H9 (cell line): ENCODE measurements around the gene TRIM17. TPM values are rescaled to one million over a fixed set of nuclear protein-coding genes. Genes with fewer than 3 reads are reported as not detected.
A peak's percentile ranks its signal among the peaks of the same experiment; 100 is the strongest.

Experiments used
- DNase-seq: peaks from one replicate; pipeline ENCODE4 v3.0.0-alpha.2; 2017
- H2AFZ ChIP-seq: one replicate; pipeline ENCODE4 v1.6.1; 2013; ENCODE audit warnings: mild to moderate bottlenecking, low read length, control low read depth, moderate library complexity
- H2AK5ac ChIP-seq: 2 replicates; pipeline ENCODE4 v1.6.1; 2013; ENCODE audit warnings: low read length, control low read depth, mixed read lengths; ENCODE audit not compliant: insufficient read length
- H2BK120ac ChIP-seq: one replicate; pipeline ENCODE4 v1.6.1; 2013; ENCODE audit warnings: low read depth, mild to moderate bottlenecking, low read length, control low read depth, inconsistent platforms; ENCODE audit not compliant: poor library complexity, severe bottlenecking
- H2BK12ac ChIP-seq: 2 replicates; pipeline ENCODE4 v1.6.1; 2013; ENCODE audit warnings: low read length, control low read depth, mixed read lengths, low read depth; ENCODE audit not compliant: insufficient read length
- H2BK15ac ChIP-seq: 2 replicates; pipeline ENCODE4 v1.6.1; 2013; ENCODE audit warnings: low read depth, low read length, control low read depth
- H2BK20ac ChIP-seq: one replicate; pipeline ENCODE4 v1.6.1; 2013; ENCODE audit warnings: low read depth, mild to moderate bottlenecking, low read length, control low read depth, inconsistent platforms; ENCODE audit not compliant: poor library complexity, severe bottlenecking
- H2BK5ac ChIP-seq: 2 replicates; pipeline ENCODE4 v1.6.1; 2013; ENCODE audit warnings: low read length, control low read depth, mixed read lengths; ENCODE audit not compliant: insufficient read length
- H3K14ac ChIP-seq: 2 replicates; pipeline ENCODE4 v1.6.1; 2013; ENCODE audit warnings: low read length, control low read depth; ENCODE audit not compliant: insufficient read depth
- H3K18ac ChIP-seq: 2 replicates; pipeline ENCODE4 v1.6.1; 2013; ENCODE audit warnings: low read depth, mild to moderate bottlenecking, mixed read lengths, low read length, control low read depth; ENCODE audit not compliant: insufficient read length
- H3K23ac ChIP-seq: 2 replicates; pipeline ENCODE4 v1.6.1; 2013; ENCODE audit warnings: low read length, control low read depth, mixed read lengths, low read depth; ENCODE audit not compliant: insufficient read length
- H3K23me2 ChIP-seq: 2 replicates; pipeline ENCODE4 v1.6.1; 2013; ENCODE audit warnings: low read depth, mild to moderate bottlenecking, mixed read lengths, low read length, control low read depth; ENCODE audit not compliant: insufficient read length, poor library complexity, severe bottlenecking
- H3K27ac ChIP-seq: 2 replicates; pipeline ENCODE4 v1.5.1; 2013; ENCODE audit warnings: low read length, control low read depth, mixed read lengths, low read depth; ENCODE audit not compliant: insufficient read length
- H3K27me3 ChIP-seq: 2 replicates; pipeline ENCODE4 v1.6.1; 2013; ENCODE audit warnings: low read length, control low read depth, inconsistent platforms; ENCODE audit not compliant: insufficient read depth
- H3K4ac ChIP-seq: 2 replicates; pipeline ENCODE4 v1.6.1; 2013; ENCODE audit warnings: low read depth, mild to moderate bottlenecking, control low read depth, inconsistent platforms, low read length, moderate library complexity
- H3K4me1 ChIP-seq: 2 replicates; pipeline ENCODE4 v1.6.1; 2013; ENCODE audit warnings: low read length, control low read depth, inconsistent platforms; ENCODE audit not compliant: insufficient read depth
- H3K4me2 ChIP-seq: 2 replicates; pipeline ENCODE4 v1.6.1; 2013; ENCODE audit warnings: low read length, control low read depth, mixed read lengths; ENCODE audit not compliant: insufficient read length, insufficient read depth
- H3K56ac ChIP-seq: 2 replicates; pipeline ENCODE4 v1.6.1; 2013; ENCODE audit warnings: low read depth, mild to moderate bottlenecking, mixed read lengths, low read length, control low read depth; ENCODE audit not compliant: insufficient read length
- H3K79me1 ChIP-seq: 2 replicates; pipeline ENCODE4 v1.6.1; 2013; ENCODE audit warnings: low read depth, mild to moderate bottlenecking, moderate library complexity, low read length, control low read depth, inconsistent platforms; ENCODE audit not compliant: insufficient read depth, poor library complexity, severe bottlenecking
- H3K79me2 ChIP-seq: 2 replicates; pipeline ENCODE4 v1.6.1; 2013; ENCODE audit warnings: low read length, control low read depth, inconsistent platforms; ENCODE audit not compliant: insufficient read depth
- H3K9ac ChIP-seq: 2 replicates; pipeline ENCODE4 v1.6.1; 2013; ENCODE audit warnings: low read length, control low read depth, mixed read lengths; ENCODE audit not compliant: insufficient read length; ENCODE audit errors: extremely low read depth
- H3K9me3 ChIP-seq: one replicate; pipeline ENCODE4 v1.6.1; 2013; ENCODE audit warnings: low read depth, low read length, inconsistent platforms; ENCODE audit not compliant: control insufficient read depth
- H3T11ph ChIP-seq: one replicate; pipeline ENCODE4 v1.6.1; 2013; ENCODE audit warnings: mild to moderate bottlenecking, low read length, control low read depth, inconsistent platforms
- H4K20me1 ChIP-seq: one replicate; pipeline ENCODE4 v1.6.1; 2013; ENCODE audit not compliant: control insufficient read depth, insufficient read length, insufficient read depth
- H4K5ac ChIP-seq: 2 replicates; pipeline ENCODE4 v1.6.1; 2013; ENCODE audit warnings: low read depth, mild to moderate bottlenecking, mixed read lengths, low read length, control low read depth; ENCODE audit not compliant: insufficient read length
- H4K8ac ChIP-seq: replicated peaks from 2 replicates; pipeline ENCODE4 v1.6.1; 2013; ENCODE audit warnings: low read length, control low read depth, mixed read lengths, low read depth; ENCODE audit not compliant: insufficient read length
- H4K91ac ChIP-seq: 2 replicates; pipeline ENCODE4 v1.6.1; 2013; ENCODE audit warnings: low read depth, mild to moderate bottlenecking, moderate library complexity, mixed read lengths, low read length, control low read depth; ENCODE audit not compliant: insufficient read length
- H3K27ac Mint-ChIP-seq, 3 experiments: 2 replicates in 2 of 3; 3 replicates in 1 of 3; pipeline ENCODE4 v1.8.0; 2020 to 2021; ENCODE audit warnings: mixed read lengths in 3 of 3, mild to moderate bottlenecking in 1 of 3, moderate library complexity in 1 of 3
- H3K27me3 Mint-ChIP-seq: 2 replicates; pipeline ENCODE4 v1.8.0; 2021; ENCODE audit warnings: low read depth, mild to moderate bottlenecking, moderate library complexity, mixed read lengths
- H3K36me3 Mint-ChIP-seq, 3 experiments: 2 replicates in 2 of 3; 3 replicates in 1 of 3; pipeline ENCODE4 v1.8.0; 2020 to 2021; ENCODE audit warnings: low read depth in 3 of 3, mixed read lengths in 3 of 3; ENCODE audit not compliant: insufficient read depth in 1 of 3
- H3K4me1 Mint-ChIP-seq, 2 experiments: 2 replicates each; pipeline ENCODE4 v1.8.0; 2020; ENCODE audit warnings: mixed read lengths in 2 of 2
- H3K4me3 Mint-ChIP-seq, 2 experiments: 2 replicates in 1 of 2; 3 replicates in 1 of 2; pipeline ENCODE4 v1.8.0; 2020 to 2021; ENCODE audit warnings: mild to moderate bottlenecking in 2 of 2, mixed read lengths in 2 of 2, moderate library complexity in 1 of 2
- H3K9me3 Mint-ChIP-seq, 2 experiments: 2 replicates in 1 of 2; 3 replicates in 1 of 2; pipeline ENCODE4 v1.8.0; 2020; ENCODE audit warnings: mild to moderate bottlenecking in 2 of 2, mixed read lengths in 2 of 2, moderate library complexity in 1 of 2
- CTCF ChIP-seq: fragments of 200-600 bp; sonication (generic); conservative IDR thresholded peaks from 3 replicates; pipeline ENCODE4 v1.8.0; 2021; ENCODE audit warnings: antibody characterized with exemption, mild to moderate bottlenecking
- WGBS: extraction: QIAGEN DNeasy Blood & Tissue Kit; methylation state at CpG from one replicate; pipeline ENCODE4 v1.1.7; 2013; ENCODE audit warnings: missing lambda C conversion rate, low lambda C conversion rate, mixed read lengths; ENCODE audit not compliant: insufficient read length; ENCODE audit errors: extremely low coverage; 5-methylcytosine and 5-hydroxymethylcytosine counted together
- total RNA-seq: library from RNA; stranded (reverse); gene quantifications from 2 replicates; pipeline ENCODE4 v1.2.1, GENCODE V29; 2021

Gene TRIM17
- total RNA-seq, 1 experiment from 2014 or later = 2.8 TPM

- H2BK12ac ChIP-seq = no peak overlapping the region
- H3K4me2 ChIP-seq = peak overlapping the region; percentile 49
- H2BK5ac ChIP-seq = no peak overlapping the region
- peaks cover 12% of the 10 kb centered on the region for H3K23me2 ChIP-seq
- no peaks in the 10 kb centered on the region for H3K79me1 ChIP-seq
- no peak overlapping the region for H2AK5ac ChIP-seq
- Mint-ChIP-seq H3K27me3 (peaks cover 41% of the 10 kb centered on the region), H3K4me1 (peaks cover 9 to 17% of the 10 kb centered on the region in 2 experiments), H3K27ac (no peak overlapping the region), H3K9me3 (no peaks in the 10 kb centered on the region), H3K4me3 (peak overlapping the region; percentile 54 to 73; a peak in 4 of 5 replicates), H3K36me3 (no peaks in the 10 kb centered on the region)
- H3K9me3 ChIP-seq = no peaks in the 10 kb centered on the region
- H2BK15ac ChIP-seq = no peak overlapping the region
- peaks cover 9% of the 10 kb centered on the region; the same call in 1 of the 2 replicates for H3K27me3 ChIP-seq
- no peak overlapping the region for H4K91ac ChIP-seq
- no peak overlapping the region for H3K14ac ChIP-seq
- no peak overlapping the region for H3K4ac ChIP-seq
- no peaks in the 10 kb centered on the region for H4K20me1 ChIP-seq
- WGBS = no CpG with 5 or more reads among the region's 31 CpGs
- no peak for DNase-seq
- H3K27ac ChIP-seq = no peak overlapping the region
- no peaks in the 10 kb centered on the region for H3K79me2 ChIP-seq
- no peak overlapping the region for H3K18ac ChIP-seq
- H3K9ac ChIP-seq = no peak overlapping the region
- no peak overlapping the region for H4K5ac ChIP-seq
- no peak overlapping the region for H3K56ac ChIP-seq
- H3K23ac ChIP-seq = no peak overlapping the region
- H3T11ph ChIP-seq = no peak overlapping the region
- no peak overlapping the region for H4K8ac ChIP-seq
- H2AFZ ChIP-seq = no peak overlapping the region
- no peak overlapping the region for H2BK120ac ChIP-seq
- no peak for TF ChIP-seq CTCF
- H3K4me1 ChIP-seq = no peaks in the 10 kb centered on the region
- no peak overlapping the region for H2BK20ac ChIP-seq
Observed at GRCh38 chr1:228376651-228377631, 39.7 kb downstream of the TRIM17 start.
